GM12878 (cell line): Measurements from ENCODE around the gene SLC22A24. TPM values are rescaled to one million over a fixed set of nuclear protein-coding genes. Genes with fewer than 3 reads are reported as not detected.
"Not testable (repeated sequence)": the region's sequence is repeated elsewhere in the genome, so short reads cannot be mapped to it uniquely, and the experiment has no call there.

Source experiments
- ATAC-seq: fragments of 200-7000 bp; cut with Tn5 transposase; 3 replicates; pipeline ENCODE4 v1.9.1; 2020; ENCODE audit warnings: mild to moderate bottlenecking, moderate library complexity
- BruUV-seq: library from RNA; stranded (reverse); fragments of 400-500 nt; replicated peaks from 2 replicates; lab custom pipeline; 2021; lab: Mats Ljungman, UMichigan
- CTCF ChIA-PET: fragments of 300-600 bp; sonication (Branson Sonifier 250); formaldehyde crosslinking; extraction: SDS; loops from one replicate; lab custom pipeline; 2021; ENCODE audit warnings: inconsistent platforms; lab: Yijun Ruan, JAX
- POLR2A ChIA-PET: fragments of 350-600 bp; formaldehyde crosslinking; extraction: SDS; loops from one replicate; lab custom pipeline; 2021; ENCODE audit warnings: inconsistent platforms; lab: Charles Lee
- RAD21 ChIA-PET: fragments of 300-600 bp; sonication (Branson Sonifier 250); formaldehyde crosslinking; loops from one replicate; lab custom pipeline; 2023; ENCODE audit warnings: antibody characterized with exemption; ENCODE audit not compliant: unreplicated experiment; lab: Charles Lee
- SMC1A ChIA-PET: fragments of 300-600 bp; sonication (Branson Sonifier 250); formaldehyde crosslinking; loops from one replicate; lab custom pipeline; 2023; ENCODE audit not compliant: unreplicated experiment, uncharacterized antibody; lab: Charles Lee
- DNase-seq: peaks from one replicate; pipeline ENCODE4 v3.0.0-alpha.2; 2011; ENCODE audit warnings: low read depth, low spot score
- FAIRE-seq: peaks from 3 replicates; lab custom pipeline; 2011; peaks lifted over from hg19 to GRCh38; lab: Jason Lieb, UNC
- H2AFZ ChIP-seq: 2 replicates; pipeline ENCODE4 v1.6.0; 2011; ENCODE audit warnings: low read depth, low read length, control low read depth; ENCODE audit not compliant: control insufficient read depth
- H3K27ac ChIP-seq: 2 replicates; pipeline ENCODE4 v1.5.1; 2011; ENCODE audit warnings: control low read depth; ENCODE audit not compliant: control insufficient read depth, insufficient read depth
- H3K27me3 ChIP-seq, 2 experiments: replicated peaks in 1 of 2; 2 replicates each; pipeline versions ENCODE4 v1.6.0 to v1.6.1; 2011; ENCODE audit warnings: low read length in 1 of 2; ENCODE audit not compliant: control insufficient read depth in 2 of 2, insufficient read depth in 2 of 2
- H3K36me3 ChIP-seq, 2 experiments: 2 replicates each; pipeline ENCODE4 v1.5.1; 2011; ENCODE audit warnings: low read length in 1 of 2; ENCODE audit not compliant: control insufficient read depth in 2 of 2, insufficient read depth in 2 of 2
- H3K4me1 ChIP-seq: 2 replicates; pipeline ENCODE4 v1.6.1; 2011; ENCODE audit warnings: mild to moderate bottlenecking, low read length, moderate library complexity, mixed read lengths; ENCODE audit not compliant: control insufficient read depth, insufficient read depth
- H3K4me2 ChIP-seq: 2 replicates; pipeline ENCODE4 v1.6.0; 2011; ENCODE audit warnings: control low read depth; ENCODE audit not compliant: control insufficient read depth, insufficient read depth
- H3K4me3 ChIP-seq: fragments of 200-600 bp; sonication (generic); 2 replicates; pipeline ENCODE4 v1.5.1; 2016
- H3K79me2 ChIP-seq: 2 replicates; pipeline ENCODE4 v1.6.0; 2011; ENCODE audit warnings: low read length; ENCODE audit not compliant: control insufficient read depth, insufficient read depth
- H3K9ac ChIP-seq: 2 replicates; pipeline ENCODE4 v1.8.0; 2011; ENCODE audit warnings: low read length, control low read depth, mixed read lengths; ENCODE audit not compliant: control insufficient read depth, insufficient read depth
- H3K9me3 ChIP-seq: replicated peaks from 3 replicates; pipeline ENCODE4 v1.5.1; 2011; ENCODE audit warnings: mild to moderate bottlenecking, low read length; ENCODE audit not compliant: control insufficient read depth, insufficient read depth
- H4K20me1 ChIP-seq: 2 replicates; pipeline ENCODE4 v1.6.0; 2011; ENCODE audit not compliant: control insufficient read depth, insufficient read depth
- CBX5 ChIP-seq: sonication (generic); IDR thresholded peaks from 2 replicates; pipeline ENCODE4 v1.6.1; 2016; ENCODE audit warnings: low read depth, moderate library complexity, mild to moderate bottlenecking, inconsistent platforms
- FOS ChIP-seq: IDR thresholded peaks from 3 replicates; pipeline ENCODE4 v1.6.1; 2011; ENCODE audit warnings: borderline replicate concordance; ENCODE audit not compliant: insufficient read length; ENCODE audit errors: extremely low read depth
- FOXM1 ChIP-seq: IDR thresholded peaks from 2 replicates; pipeline ENCODE4 v1.6.1; 2012; ENCODE audit warnings: low read depth, mild to moderate bottlenecking, inconsistent platforms, low read length, moderate library complexity
- IRF4 ChIP-seq: IDR thresholded peaks from 2 replicates; pipeline ENCODE4 v1.6.1; 2011; ENCODE audit warnings: low read depth, low read length
- LARP7 ChIP-seq: fragments of 450-650 bp; IDR thresholded peaks from 2 replicates; pipeline ENCODE4 v1.6.1; 2017; ENCODE audit warnings: mild to moderate bottlenecking
- MYC ChIP-seq: IDR thresholded peaks from 2 replicates; pipeline ENCODE4 v1.6.1; 2011; ENCODE audit warnings: mild to moderate bottlenecking, low read length, moderate library complexity, inconsistent platforms; ENCODE audit not compliant: insufficient read depth, insufficient replicate concordance, insufficient read length, severe bottlenecking
- NFYB ChIP-seq: IDR thresholded peaks from 2 replicates; pipeline ENCODE4 v1.6.1; 2011; ENCODE audit warnings: low read depth, mild to moderate bottlenecking, low read length, improper control_type of control experiment, moderate library complexity; ENCODE audit not compliant: insufficient read depth
- RUNX3 ChIP-seq: IDR thresholded peaks from 2 replicates; pipeline ENCODE4 v1.6.1; 2012; ENCODE audit warnings: low read length, inconsistent platforms
- TBL1XR1 ChIP-seq: IDR thresholded peaks from 2 replicates; pipeline ENCODE4 v1.6.1; 2012; ENCODE audit warnings: low read depth, low read length, improper control_type of control experiment
- ZNF217 ChIP-seq: fragments of 450-650 bp; IDR thresholded peaks from 2 replicates; pipeline ENCODE4 v1.6.1; 2017; ENCODE audit warnings: antibody characterized with exemption, mild to moderate bottlenecking
- WGBS: methylation state at CpG from one replicate; pipeline ENCODE4 v1.1.6; 2016; ENCODE audit warnings: low lambda C conversion rate; ENCODE audit not compliant: insufficient replicate concordance, insufficient coverage; ENCODE audit errors: missing lambda C conversion rate; 5-methylcytosine and 5-hydroxymethylcytosine counted together
- in situ Hi-C: fragments of 300-500 bp; cut with MboI; formaldehyde crosslinking; loops from 9 replicates; pipeline ENCODE4 v1.14.3; 2018; ENCODE audit warnings: mixed read lengths
- intact Hi-C: fragments of 100-400 bp; cut with micrococcal nuclease; formaldehyde crosslinking; loops from one replicate; pipeline ENCODE4 v1.14.2; 2022; ENCODE audit not compliant: unreplicated experiment
- polyA plus RNA-seq, 11 experiments: library from polyadenylated mRNA; depleted of rRNA in 4 of 11; unstranded in 6 of 11; stranded (reverse) in 5 of 11; fragments of >200 nt; fragmentation: Nextera tagmentation in 4 of 11; fragmentation: Illumina TruSeq in 1 of 11; extraction: Ambion mirVana in 4 of 11; extraction: Trizol in 1 of 11; gene quantifications; 1 replicate in 1 of 11; 2 replicates in 10 of 11; pipeline versions ENCODE4 v1.2.1 to v1.2.3, GENCODE V29; 2011 to 2016; ENCODE audit warnings: inconsistent platforms in 2 of 11, missing spikeins in 2 of 11, low read depth in 1 of 11
- total RNA-seq, 4 experiments: library from RNA; depleted of rRNA in 3 of 4; stranded (reverse); fragments of >200 nt in 3 of 4; fragmentation: Illumina TruSeq in 1 of 4; extraction: Trizol in 1 of 4; gene quantifications; 2 replicates each; pipeline versions ENCODE4 v1.2.1 to v1.2.3, GENCODE V29; 2013 to 2021
- TF ChIP-seq, protein P1 (sequence below): fragments of 450-650 bp; IDR thresholded peaks from 2 replicates; pipeline ENCODE4 v1.6.1; 2016; ENCODE audit warnings: mild to moderate bottlenecking

Gene SLC22A24
- total and polyA plus RNA-seq, 10 of the 15 experiments (the other 5 are each of a cell fraction or from before 2014, with no cell fraction given), result not detected

- CTCF ChIA-PET, result no interaction called here
- TF ChIP-seq TBL1XR1, result no peak
- TF ChIP-seq NFYB, result no peak
- no peak for TF ChIP-seq FOS
- TF ChIP-seq FOXM1, result no peak
- no peak for TF ChIP-seq IRF4
- TF ChIP-seq, protein P1, sequence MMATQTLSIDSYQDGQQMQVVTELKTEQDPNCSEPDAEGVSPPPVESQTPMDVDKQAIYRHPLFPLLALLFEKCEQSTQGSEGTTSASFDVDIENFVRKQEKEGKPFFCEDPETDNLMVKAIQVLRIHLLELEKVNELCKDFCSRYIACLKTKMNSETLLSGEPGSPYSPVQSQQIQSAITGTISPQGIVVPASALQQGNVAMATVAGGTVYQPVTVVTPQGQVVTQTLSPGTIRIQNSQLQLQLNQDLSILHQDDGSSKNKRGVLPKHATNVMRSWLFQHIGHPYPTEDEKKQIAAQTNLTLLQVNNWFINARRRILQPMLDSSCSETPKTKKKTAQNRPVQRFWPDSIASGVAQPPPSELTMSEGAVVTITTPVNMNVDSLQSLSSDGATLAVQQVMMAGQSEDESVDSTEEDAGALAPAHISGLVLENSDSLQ, result no peak
- TF ChIP-seq MYC, result no peak
- no peak for TF ChIP-seq CBX5
- TF ChIP-seq LARP7, result no peak
- TF ChIP-seq ZNF217, result no peak
- no peak for TF ChIP-seq RUNX3
- TF ChIP-seq, all 136 proteins: peak for 0
- Histone ChIP-seq H4K20me1 (no peaks in the 10 kb centered on the region), H3K79me2 (no peaks in the 10 kb centered on the region), H3K4me1 (no peaks in the 10 kb centered on the region), H3K4me2 (no peak overlapping the region), H3K36me3 (no peaks in the 10 kb centered on the region), H3K9ac (no peak overlapping the region), H3K9me3 (no peaks in the 10 kb centered on the region), H3K27me3 (no peaks in the 10 kb centered on the region; a peak in 2 of 4 replicates), H3K4me3 (no peak overlapping the region), H2AFZ (no peak overlapping the region), H3K27ac (no peak overlapping the region)
- BruUV-seq, result no TSS peak
- in situ Hi-C loops (no loop called here), intact Hi-C loops (no loop called here)
- WGBS, result 13% methylated on average over 2 of the region's 2 CpGs
- SMC1A ChIA-PET, result no interaction called here
- DNase-seq, result no peak
- POLR2A ChIA-PET, result no interaction called here
- no peak for ATAC-seq
- no peak for FAIRE-seq
- RAD21 ChIA-PET, result no interaction called here
These were observed 63.3 kb downstream of the SLC22A24 start for GRCh38 chr11:63080682-63081081.

DNA sequence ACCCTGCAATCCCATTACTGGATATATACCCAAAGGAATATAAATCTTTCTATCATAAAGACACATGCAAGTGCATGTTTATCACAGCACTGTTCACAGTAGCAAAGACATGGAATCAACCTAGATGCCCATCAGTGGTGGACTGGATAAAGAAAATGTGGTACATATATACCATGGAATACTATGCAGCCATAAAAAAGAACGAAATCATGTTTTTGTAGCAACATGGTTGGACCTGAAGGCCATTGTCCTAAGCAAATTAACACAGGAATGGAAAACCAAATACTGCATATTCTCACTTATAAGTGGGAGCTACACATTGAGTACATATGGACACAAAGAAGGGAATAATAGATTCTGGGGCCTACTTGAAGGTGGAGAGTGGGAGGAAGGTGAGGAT lies 97.8 kb downstream of the SLC22A24 start:
- intact Hi-C loops, H3K4me2 ChIP-seq, H3K4me3 ChIP-seq, H2AFZ ChIP-seq, DNase-seq, H3K27me3 ChIP-seq, SMC1A ChIA-PET, H4K20me1 ChIP-seq, FAIRE-seq, BruUV-seq, H3K36me3 ChIP-seq, POLR2A ChIA-PET, in situ Hi-C loops, H3K27ac ChIP-seq, H3K9me3 ChIP-seq, CTCF ChIA-PET, RAD21 ChIA-PET, ATAC-seq, H3K79me2 ChIP-seq, H3K4me1 ChIP-seq, H3K9ac ChIP-seq: not testable (repeated sequence)
- WGBS, result 0% methylated on average over 1 of the region's 1 CpG
